Activated T-helper 9 cell treated with anti-CD3 and anti-CD28 coated beads, Interleukin-2, amount 50 U/mL, for 16 hours (primary cell): ENCODE data around the gene PAK5.

Experiments
- DNase-seq: peaks from one replicate; pipeline ENCODE4 v3.0.0-alpha.2; 2020; ENCODE audit warnings: low read depth

PAK5 gene

GRCh38 chr20:9789131-9789530, 49.7 kb downstream of the PAK5 start:
- DNase-seq = no peak

GRCh38 chr20:9775176-9775575, 63.7 kb downstream of the PAK5 start:
- DNase-seq = no peak

GRCh38 chr20:9769954-9770353, 68.9 kb downstream of the PAK5 start:
- no peak for DNase-seq

GRCh38 chr20:9761476-9761875, 77.4 kb downstream of the PAK5 start:
- DNase-seq = no peak

GRCh38 chr20:9759392-9759791, 79.5 kb downstream of the PAK5 start:
- no peak for DNase-seq

- DNase-seq = no peak
Observed at GRCh38 chr20:9758752-9759151, 80.1 kb downstream of the PAK5 start.

GRCh38 chr20:9756660-9757059, 82.2 kb downstream of the PAK5 start:
- DNase-seq = no peak

GRCh38 chr20:9755301-9755700, 83.6 kb downstream of the PAK5 start:
- DNase-seq = no peak

GRCh38 chr20:9744551-9744950, 94.3 kb downstream of the PAK5 start:
- no peak for DNase-seq

- no peak for DNase-seq
Observed at GRCh38 chr20:9743871-9744270, 95.0 kb downstream of the PAK5 start.

GRCh38 chr20:9742821-9743220, 96.1 kb downstream of the PAK5 start:
- no peak for DNase-seq

GRCh38 chr20:9741996-9742395, 96.9 kb downstream of the PAK5 start:
- DNase-seq = no peak

- no peak for DNase-seq
Observed at GRCh38 chr20:9740486-9740885, 98.4 kb downstream of the PAK5 start.

GRCh38 chr20:9739991-9740390, 98.9 kb downstream of the PAK5 start:
- no peak for DNase-seq

- no peak for DNase-seq
Observed at GRCh38 chr20:9736373-9736772, 102.5 kb downstream of the PAK5 start.

GRCh38 chr20:9723501-9724202, 115.2 kb downstream of the PAK5 start:
- DNase-seq = no peak

GRCh38 chr20:9711872-9712271, 127.0 kb downstream of the PAK5 start:
- no peak for DNase-seq

GRCh38 chr20:9710685-9711084, 128.2 kb downstream of the PAK5 start:
- DNase-seq = no peak

- no peak for DNase-seq
Observed at GRCh38 chr20:9705722-9706476, 133.0 kb downstream of the PAK5 start.

- no peak for DNase-seq
Observed at GRCh38 chr20:9699181-9699580, 139.7 kb downstream of the PAK5 start.

- DNase-seq = no peak
Observed at GRCh38 chr20:9689041-9689440, 149.8 kb downstream of the PAK5 start.

- DNase-seq = no peak
Observed at GRCh38 chr20:9686866-9687265, 152.0 kb downstream of the PAK5 start.

GRCh38 chr20:9686455-9686854, 152.4 kb downstream of the PAK5 start:
- DNase-seq = no peak

- DNase-seq = no peak
Observed at GRCh38 chr20:9686001-9686400, 152.9 kb downstream of the PAK5 start.
